WTC11 (cell line): Measurements from ENCODE around the gene A1BG. TPM values are rescaled to one million over a fixed set of nuclear protein-coding genes. Genes with fewer than 3 reads are reported as not detected.

Experiments used
- AFF4 ChIP-seq: sonication (generic); formaldehyde crosslinking; IDR thresholded peaks from 2 replicates; pipeline ENCODE4 v1.8.1; 2023; ENCODE audit warnings: mild to moderate bottlenecking, missing genetic modification reagents, borderline replicate concordance
- CBFB ChIP-seq: sonication (generic); formaldehyde crosslinking; IDR thresholded peaks from 2 replicates; pipeline ENCODE4 v1.8.1; 2022; ENCODE audit warnings: mild to moderate bottlenecking, low read depth, missing genetic modification reagents
- CREB1 ChIP-seq: sonication (generic); formaldehyde crosslinking; IDR thresholded peaks from 2 replicates; pipeline ENCODE4 v1.8.0; 2023; ENCODE audit warnings: mild to moderate bottlenecking, missing genetic modification reagents
- ETV6 ChIP-seq: sonication (generic); formaldehyde crosslinking; IDR thresholded peaks from 2 replicates; pipeline ENCODE4 v1.8.1; 2022; ENCODE audit warnings: mild to moderate bottlenecking, missing genetic modification reagents
- KAT7 ChIP-seq: sonication (generic); formaldehyde crosslinking; IDR thresholded peaks from 2 replicates; pipeline ENCODE4 v1.8.1; 2023; ENCODE audit warnings: missing genetic modification reagents, mild to moderate bottlenecking, borderline replicate concordance
- NFE2L1 ChIP-seq: sonication (generic); formaldehyde crosslinking; IDR thresholded peaks from 2 replicates; pipeline ENCODE4 v1.8.1; 2023; ENCODE audit warnings: missing genetic modification reagents
- PRRX2 ChIP-seq: fragments of 250-450 bp; sonication (Bioruptor Pico); IDR thresholded peaks from 2 replicates; pipeline ENCODE4 v1.8.0; 2021; ENCODE audit warnings: mild to moderate bottlenecking
- USF1 ChIP-seq: sonication (generic); formaldehyde crosslinking; IDR thresholded peaks from 2 replicates; pipeline ENCODE4 v1.8.0; 2022; ENCODE audit warnings: mild to moderate bottlenecking, missing genetic modification reagents
- ZBTB21 ChIP-seq: sonication (generic); formaldehyde crosslinking; IDR thresholded peaks from 2 replicates; pipeline ENCODE4 v1.8.1; 2023; ENCODE audit warnings: mild to moderate bottlenecking, missing genetic modification reagents, borderline replicate concordance
- ZNF121 ChIP-seq: sonication (generic); formaldehyde crosslinking; IDR thresholded peaks from 2 replicates; pipeline ENCODE4 v1.8.0; 2023; ENCODE audit warnings: missing genetic modification reagents
- ZNF219 ChIP-seq: sonication (generic); formaldehyde crosslinking; IDR thresholded peaks from 2 replicates; pipeline ENCODE4 v1.8.0; 2023; ENCODE audit warnings: missing genetic modification reagents, mild to moderate bottlenecking, borderline replicate concordance
- ZNF281 ChIP-seq: sonication (generic); formaldehyde crosslinking; IDR thresholded peaks from 2 replicates; pipeline ENCODE4 v1.8.0; 2023; ENCODE audit warnings: mild to moderate bottlenecking, missing genetic modification reagents
- ZNF317 ChIP-seq: sonication (generic); formaldehyde crosslinking; IDR thresholded peaks from 2 replicates; pipeline ENCODE4 v1.8.1; 2023; ENCODE audit warnings: low read depth, mild to moderate bottlenecking, moderate library complexity, missing genetic modification reagents, borderline replicate concordance
- ZNF416 ChIP-seq: fragments of 250-450 bp; sonication (Bioruptor Pico); IDR thresholded peaks from 2 replicates; pipeline ENCODE4 v1.9.0; 2021; ENCODE audit warnings: mild to moderate bottlenecking, inconsistent platforms
- ZNF423 ChIP-seq: fragments of 250-450 bp; sonication (Bioruptor Pico); IDR thresholded peaks from 2 replicates; pipeline ENCODE4 v2.1.2; 2022; ENCODE audit warnings: mild to moderate bottlenecking, moderate library complexity
- ZNF425 ChIP-seq: fragments of 250-450 bp; sonication (Bioruptor Pico); conservative IDR thresholded peaks from 2 replicates; pipeline ENCODE4 v1.9.0; 2021; ENCODE audit warnings: mild to moderate bottlenecking
- total RNA-seq: library from RNA; stranded (reverse); gene quantifications from 3 replicates; pipeline ENCODE4 v1.2.3, GENCODE V29; 2021
- TF ChIP-seq, protein P1 (sequence below): sonication (generic); formaldehyde crosslinking; IDR thresholded peaks from 2 replicates; pipeline ENCODE4 v1.8.1; 2022; ENCODE audit warnings: low read depth, mild to moderate bottlenecking, moderate library complexity, missing genetic modification reagents, borderline replicate concordance
- TF ChIP-seq, protein P2 (sequence below): sonication (generic); formaldehyde crosslinking; IDR thresholded peaks from 2 replicates; pipeline ENCODE4 v1.8.0; 2023; ENCODE audit warnings: missing genetic modification reagents, mild to moderate bottlenecking, borderline replicate concordance
- TF ChIP-seq, protein P3 (sequence below): sonication (generic); formaldehyde crosslinking; IDR thresholded peaks from 2 replicates; pipeline ENCODE4 v1.8.1; 2023; ENCODE audit warnings: mild to moderate bottlenecking, missing genetic modification reagents, moderate library complexity

The A1BG gene
- total RNA-seq, 1 experiment from 2014 or later: 24.3 TPM

- TF ChIP-seq ZBTB21 (CRISPR knock-in tag): no peak; the same call in 1 of the 2 replicates
- no peak for TF ChIP-seq ZNF425 (CRISPR knock-in tag)
- TF ChIP-seq ZNF219: peak; percentile 69; the same call in 1 of the 2 replicates
- peak; percentile 72; the same call in 1 of the 2 replicates for TF ChIP-seq ZNF416 (CRISPR knock-in tag)
- TF ChIP-seq ZNF317: peak; percentile 45; the same call in 1 of the 2 replicates
- TF ChIP-seq AFF4 (CRISPR knock-in tag): no peak
- peak; percentile 90; the same call in 1 of the 2 replicates for TF ChIP-seq CBFB (CRISPR knock-in tag)
- TF ChIP-seq, protein P1, sequence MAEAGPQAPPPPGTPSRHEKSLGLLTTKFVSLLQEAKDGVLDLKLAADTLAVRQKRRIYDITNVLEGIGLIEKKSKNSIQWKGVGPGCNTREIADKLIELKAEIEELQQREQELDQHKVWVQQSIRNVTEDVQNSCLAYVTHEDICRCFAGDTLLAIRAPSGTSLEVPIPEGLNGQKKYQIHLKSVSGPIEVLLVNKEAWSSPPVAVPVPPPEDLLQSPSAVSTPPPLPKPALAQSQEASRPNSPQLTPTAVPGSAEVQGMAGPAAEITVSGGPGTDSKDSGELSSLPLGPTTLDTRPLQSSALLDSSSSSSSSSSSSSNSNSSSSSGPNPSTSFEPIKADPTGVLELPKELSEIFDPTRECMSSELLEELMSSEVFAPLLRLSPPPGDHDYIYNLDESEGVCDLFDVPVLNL (CRISPR knock-in tag): peak; percentile 76
- TF ChIP-seq ZNF423 (CRISPR knock-in tag): no peak
- TF ChIP-seq ZNF121 (CRISPR knock-in tag): no peak
- peak; percentile 80; the same call in 1 of the 2 replicates for TF ChIP-seq ETV6
- peak; percentile 72; the same call in 1 of the 2 replicates for TF ChIP-seq USF1 (CRISPR knock-in tag)
- TF ChIP-seq PRRX2: no peak
- TF ChIP-seq, protein P2, sequence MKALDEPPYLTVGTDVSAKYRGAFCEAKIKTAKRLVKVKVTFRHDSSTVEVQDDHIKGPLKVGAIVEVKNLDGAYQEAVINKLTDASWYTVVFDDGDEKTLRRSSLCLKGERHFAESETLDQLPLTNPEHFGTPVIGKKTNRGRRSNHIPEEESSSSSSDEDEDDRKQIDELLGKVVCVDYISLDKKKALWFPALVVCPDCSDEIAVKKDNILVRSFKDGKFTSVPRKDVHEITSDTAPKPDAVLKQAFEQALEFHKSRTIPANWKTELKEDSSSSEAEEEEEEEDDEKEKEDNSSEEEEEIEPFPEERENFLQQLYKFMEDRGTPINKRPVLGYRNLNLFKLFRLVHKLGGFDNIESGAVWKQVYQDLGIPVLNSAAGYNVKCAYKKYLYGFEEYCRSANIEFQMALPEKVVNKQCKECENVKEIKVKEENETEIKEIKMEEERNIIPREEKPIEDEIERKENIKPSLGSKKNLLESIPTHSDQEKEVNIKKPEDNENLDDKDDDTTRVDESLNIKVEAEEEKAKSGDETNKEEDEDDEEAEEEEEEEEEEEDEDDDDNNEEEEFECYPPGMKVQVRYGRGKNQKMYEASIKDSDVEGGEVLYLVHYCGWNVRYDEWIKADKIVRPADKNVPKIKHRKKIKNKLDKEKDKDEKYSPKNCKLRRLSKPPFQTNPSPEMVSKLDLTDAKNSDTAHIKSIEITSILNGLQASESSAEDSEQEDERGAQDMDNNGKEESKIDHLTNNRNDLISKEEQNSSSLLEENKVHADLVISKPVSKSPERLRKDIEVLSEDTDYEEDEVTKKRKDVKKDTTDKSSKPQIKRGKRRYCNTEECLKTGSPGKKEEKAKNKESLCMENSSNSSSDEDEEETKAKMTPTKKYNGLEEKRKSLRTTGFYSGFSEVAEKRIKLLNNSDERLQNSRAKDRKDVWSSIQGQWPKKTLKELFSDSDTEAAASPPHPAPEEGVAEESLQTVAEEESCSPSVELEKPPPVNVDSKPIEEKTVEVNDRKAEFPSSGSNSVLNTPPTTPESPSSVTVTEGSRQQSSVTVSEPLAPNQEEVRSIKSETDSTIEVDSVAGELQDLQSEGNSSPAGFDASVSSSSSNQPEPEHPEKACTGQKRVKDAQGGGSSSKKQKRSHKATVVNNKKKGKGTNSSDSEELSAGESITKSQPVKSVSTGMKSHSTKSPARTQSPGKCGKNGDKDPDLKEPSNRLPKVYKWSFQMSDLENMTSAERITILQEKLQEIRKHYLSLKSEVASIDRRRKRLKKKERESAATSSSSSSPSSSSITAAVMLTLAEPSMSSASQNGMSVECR (CRISPR knock-in tag): peak; percentile 95; the same call in 1 of the 2 replicates
- TF ChIP-seq, protein P3, sequence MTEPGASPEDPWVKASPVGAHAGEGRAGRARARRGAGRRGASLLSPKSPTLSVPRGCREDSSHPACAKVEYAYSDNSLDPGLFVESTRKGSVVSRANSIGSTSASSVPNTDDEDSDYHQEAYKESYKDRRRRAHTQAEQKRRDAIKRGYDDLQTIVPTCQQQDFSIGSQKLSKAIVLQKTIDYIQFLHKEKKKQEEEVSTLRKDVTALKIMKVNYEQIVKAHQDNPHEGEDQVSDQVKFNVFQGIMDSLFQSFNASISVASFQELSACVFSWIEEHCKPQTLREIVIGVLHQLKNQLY (CRISPR knock-in tag): 0 out of 2 replicates have a peak, but pooled peaks have one; percentile 68
- no peak for TF ChIP-seq CREB1 (CRISPR knock-in tag)
- peak; percentile 84 for TF ChIP-seq NFE2L1 (CRISPR knock-in tag)
- 0 out of 2 replicates have a peak, but pooled peaks have one; percentile 90 for TF ChIP-seq KAT7 (CRISPR knock-in tag)
- 0 out of 2 replicates have a peak, but pooled peaks have one; percentile 51 for TF ChIP-seq ZNF281 (CRISPR knock-in tag)
Measured at GRCh38 chr19:58380662-58381459, 27.6 kb upstream of the A1BG start, which contains the start of gene ZNF837 (continued).
